ENCODE data around the gene EEF1AKMT3.

GRCh38 chr12:57724936-57725740, 47.3 kb upstream of the EEF1AKMT3 start:
- no peak for TF ChIP-seq CTCF (optimal IDR thresholded peaks at IDR 0.05 in 1 of 3, IDR thresholded peaks at IDR 0.05 in 1 of 3, conservative IDR thresholded peaks at IDR 0.05 in 1 of 3; ENCODE audit: extremely low read depth in 1 of 3, insufficient read depth in 2 of 3, low read length in 3 of 3)
- no peak for TF ChIP-seq EZH2 (IDR thresholded peaks at IDR 0.05; ENCODE audit: low read length)
